AG04449 (cell line): Measurements from ENCODE around the gene PSRC1.
"Not testable (repeated sequence)": the region's sequence is repeated elsewhere in the genome, so short reads cannot be mapped to it uniquely, and the experiment has no call there.

Experiments used
- CTCF ChIA-PET: fragments of 350-600 bp; formaldehyde crosslinking; extraction: SDS; loops from one replicate; lab custom pipeline; 2021; ENCODE audit warnings: antibody characterized with exemption; lab: Yijun Ruan, JAX
- POLR2A ChIA-PET: fragments of 400-600, 350-600 bp; formaldehyde crosslinking; extraction: SDS; loops from one replicate; lab custom pipeline; 2020; ENCODE audit warnings: antibody characterized with exemption, inconsistent platforms; lab: Yijun Ruan, JAX
- DNase-seq: peaks from one replicate; pipeline ENCODE4 v3.0.0-alpha.2; 2010; ENCODE audit warnings: low read depth, low spot score
- H3K4me3 ChIP-seq: 2 replicates; pipeline ENCODE4 v1.5.1; 2011; ENCODE audit warnings: low read depth, mild to moderate bottlenecking, control low read depth, low read length
- CTCF ChIP-seq: IDR thresholded peaks from one replicate; pipeline ENCODE4 v1.5.1; 2011; ENCODE audit warnings: mild to moderate bottlenecking, moderate library complexity, low read length, control low read depth, inconsistent platforms; ENCODE audit not compliant: insufficient read depth; ENCODE audit errors: missing control alignments

The PSRC1 gene

GRCh38 chr1:109306832-109307273 is 23.9 kb upstream of the PSRC1 start, which contains the start of gene MYBPHL:
Gene MYBPHL (minus strand): TSS chr1:109307011. CDS start chr1:109306991, 20 bp downstream.
- CTCF ChIA-PET, result interaction anchor here (1.0 to 2.0 kb wide), 6 partner anchors 9 to 92 kb away, joined by 3 to 6 read pairs (median 4); no protein-coding TSS in a partner anchor
- POLR2A ChIA-PET, result no interaction called here
- H3K4me3 ChIP-seq, result no peak within 1 kb of the TSS
- no peak for DNase-seq
- TF ChIP-seq CTCF, result no peak

- CTCF ChIA-PET, result interaction anchor here (1.2 to 1.5 kb wide), 4 partner anchors 10 to 42 kb away, joined by 3 to 6 read pairs (median 4); no protein-coding TSS in a partner anchor
- H3K4me3 ChIP-seq, DNase-seq, POLR2A ChIA-PET: not testable (repeated sequence)
These were observed 23.0 kb upstream of the PSRC1 start for GRCh38 chr1:109305991-109306390.

- POLR2A ChIA-PET, result no interaction called here
- no peak for DNase-seq
- CTCF ChIA-PET, result interaction anchor here (0.9 to 1.5 kb wide), 4 partner anchors 15 to 97 kb away, joined by 3 to 5 read pairs (median 4); no protein-coding TSS in a partner anchor
- no peak for TF ChIP-seq CTCF
- no peak overlapping the region for H3K4me3 ChIP-seq
These were observed 21.4 kb upstream of the PSRC1 start for GRCh38 chr1:109304226-109304920.

GRCh38 chr1:109301874-109302273 is 18.9 kb upstream of the PSRC1 start:
- no peak for DNase-seq
- H3K4me3 ChIP-seq, result no peak overlapping the region
- CTCF ChIA-PET, result interaction anchor here (0.6 kb wide), 1 partner anchor 230 kb away, joined by 3 read pairs; no protein-coding TSS in a partner anchor
- no peak for TF ChIP-seq CTCF
- POLR2A ChIA-PET, result no interaction called here

GRCh38 chr1:109300650-109301151 is 17.8 kb upstream of the PSRC1 start:
- TF ChIP-seq CTCF, result no peak
- no peak overlapping the region for H3K4me3 ChIP-seq
- CTCF ChIA-PET, result no interaction called here
- no peak for DNase-seq
- POLR2A ChIA-PET, result no interaction called here

GRCh38 chr1:109299558-109300343 is 16.8 kb upstream of the PSRC1 start:
- no peak for DNase-seq
- ChIA-PET CTCF (interaction anchor here (1.4 kb wide), 1 partner anchor 98 kb away, joined by 4 read pairs; the partner anchor contains the start of gene SORT1), POLR2A (no interaction called here)
- no peak for TF ChIP-seq CTCF
- H3K4me3 ChIP-seq, result no peak overlapping the region
